GM19468 (cell line): Measurements from ENCODE around the gene SRMS.

Experiments used
- ATAC-seq: cut with Tn5 transposase; IDR thresholded peaks from one replicate; pipeline ENCODE4 v1.9.1; 2021; ENCODE audit warnings: mild to moderate bottlenecking, moderate library complexity, moderate number of reproducible peaks; ENCODE audit not compliant: unreplicated experiment; ENCODE audit errors: extremely low read depth

Gene SRMS

DNA sequence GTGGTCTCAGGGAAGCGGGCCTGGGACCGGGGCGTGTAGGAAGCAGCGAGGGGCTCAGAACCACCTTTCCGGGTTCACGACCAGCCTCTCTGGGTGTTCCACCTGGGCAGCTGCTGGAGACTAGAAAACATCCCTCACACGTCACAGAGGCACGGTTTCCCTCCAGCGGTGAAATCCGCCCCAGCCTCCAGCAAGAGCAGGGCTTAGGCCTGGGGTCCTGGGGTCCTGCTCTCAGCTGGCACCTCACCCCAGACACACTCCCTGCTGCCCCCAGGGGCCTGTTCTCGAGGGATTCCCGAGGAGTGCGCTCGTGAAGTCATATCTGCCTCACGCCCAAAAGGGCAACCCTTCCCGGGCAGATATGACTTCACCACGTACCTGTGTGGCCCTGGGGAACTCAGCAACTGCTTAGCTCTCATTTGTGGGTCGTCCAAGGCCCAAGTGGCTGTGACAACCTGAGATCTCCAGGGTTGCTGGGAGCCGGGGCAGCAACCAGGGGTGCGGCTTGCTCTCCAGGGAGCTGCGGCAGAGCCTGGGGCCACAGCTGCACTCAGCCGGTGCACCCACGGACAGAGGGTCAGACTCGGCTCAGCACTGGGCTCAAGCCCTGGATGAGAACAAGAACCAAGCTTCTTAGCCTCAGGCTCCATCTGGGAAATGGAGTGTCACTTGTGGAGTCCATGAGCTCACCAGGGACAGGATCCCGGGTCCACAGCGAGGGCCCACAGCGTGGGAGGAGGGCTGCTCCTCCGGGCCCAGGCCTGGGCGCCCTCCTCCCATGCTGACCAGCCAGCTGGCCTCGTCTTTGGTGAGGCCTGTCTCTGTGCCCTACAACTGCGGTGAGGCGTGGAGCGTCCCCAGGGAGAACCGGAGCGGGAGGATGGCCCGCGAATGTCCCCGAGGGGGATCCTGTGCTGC lies 7.1 kb upstream of the SRMS start:
- no peak for ATAC-seq

DNA sequence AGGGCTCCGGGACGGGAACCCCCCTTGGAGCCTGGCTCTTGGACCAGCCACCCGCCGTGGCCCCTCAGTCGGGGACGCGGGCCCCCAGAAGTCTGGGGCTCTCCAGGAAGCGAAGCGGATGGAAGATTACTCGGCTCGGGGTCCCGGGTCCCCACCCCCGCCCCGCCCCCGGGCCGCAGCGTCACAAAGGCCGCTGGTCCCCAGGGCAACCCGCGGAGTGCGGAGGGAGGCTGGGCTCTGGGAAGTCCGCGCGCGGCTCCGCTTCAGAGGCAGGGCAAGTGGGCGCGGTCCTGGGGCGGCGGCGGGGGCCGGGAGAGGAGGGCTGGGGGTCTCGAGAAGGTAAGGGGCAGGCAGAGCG lies 6.4 kb upstream of the SRMS start, which contains the start of gene FNDC11:
Gene FNDC11 (plus strand): TSS at position 227 of the 358 bp plus-strand sequence. CDS start 1,505 bp downstream, outside the sequence.
- ATAC-seq: no peak

- ATAC-seq: no peak
Observed at GRCh38 chr20:63553251-63553932, 5.8 kb upstream of the SRMS start.

DNA sequence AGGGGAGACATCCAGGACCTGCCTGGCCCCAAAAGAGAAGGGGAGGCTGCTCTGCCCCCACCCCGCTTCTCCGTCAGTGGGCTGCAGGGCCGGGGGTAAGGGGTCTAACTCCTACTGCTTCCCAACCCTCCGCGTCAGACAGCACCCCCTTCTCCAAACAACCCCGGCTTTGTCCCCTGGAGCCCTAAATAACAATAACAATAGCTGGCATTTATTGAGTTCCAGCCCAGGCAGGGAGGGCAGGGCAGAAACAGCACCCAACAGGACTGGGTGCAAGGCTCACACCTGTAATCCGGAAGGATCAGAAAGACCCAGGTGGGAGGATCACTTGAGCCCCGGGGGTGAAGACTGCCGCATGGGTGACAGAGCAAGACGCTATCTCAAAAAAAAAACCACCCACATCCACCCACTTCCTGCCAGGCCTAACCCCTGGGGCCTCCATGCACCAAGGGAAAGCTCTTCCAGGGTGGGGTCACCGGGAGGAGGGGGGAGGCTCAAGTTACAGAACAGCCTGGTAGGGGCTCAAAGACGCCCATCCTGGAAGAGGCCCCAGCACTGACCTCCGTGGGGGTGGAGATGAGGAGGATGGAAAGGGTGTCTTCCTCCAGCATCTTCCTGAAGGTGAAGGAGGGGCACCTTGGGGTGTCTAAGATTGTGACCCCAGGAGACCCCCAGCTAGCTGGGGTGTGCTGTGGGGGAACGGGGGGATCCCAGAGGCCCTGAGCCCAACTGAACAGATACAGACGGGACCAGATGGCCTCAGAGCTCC lies 5.1 kb upstream of the SRMS start:
- ATAC-seq: no peak

DNA sequence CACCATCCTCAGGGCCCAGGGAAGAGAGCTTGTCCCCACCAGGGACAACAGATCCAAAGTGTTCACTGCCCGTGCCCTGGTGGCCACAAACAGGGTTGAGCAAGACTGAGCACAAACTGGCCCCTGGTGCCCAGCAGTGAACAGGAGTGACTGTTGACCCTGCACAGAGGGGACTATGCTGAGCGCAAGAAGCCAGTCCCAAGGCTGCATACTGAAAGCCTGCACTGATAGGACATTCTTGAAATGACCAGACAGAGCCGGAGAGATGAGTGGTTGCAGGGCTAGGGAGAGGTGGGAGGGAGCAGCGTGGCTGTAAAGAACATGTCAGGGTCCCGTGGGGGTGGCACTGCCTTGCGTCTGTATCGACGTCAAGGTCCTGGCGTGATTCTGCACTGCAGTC lies 3.5 kb upstream of the SRMS start:
- no peak for ATAC-seq

GRCh38 chr20:63549679-63550282 lies 2.2 kb upstream of the SRMS start:
- no peak for ATAC-seq

DNA sequence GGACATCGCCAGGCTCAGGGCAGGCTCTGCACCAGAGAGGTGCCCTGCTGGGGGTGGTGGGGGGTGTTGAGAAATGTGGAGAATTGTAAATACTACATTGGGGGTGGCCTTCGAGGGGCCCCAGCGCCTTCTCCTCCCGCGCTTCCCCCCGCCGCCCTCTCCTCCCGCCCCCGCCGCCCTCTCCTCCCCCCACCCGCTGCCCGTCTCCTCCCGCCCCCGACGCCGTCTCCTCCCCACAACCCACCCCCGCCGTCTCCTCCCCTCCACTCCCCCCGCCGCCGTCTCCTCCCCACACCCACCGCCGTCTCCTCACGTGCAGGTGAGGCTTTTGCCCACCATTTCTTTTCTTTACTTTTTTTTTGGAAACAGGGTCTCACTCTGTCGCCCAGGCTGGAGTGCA lies 1.5 kb upstream of the SRMS start:
- ATAC-seq: no peak

GRCh38 chr20:63548542-63548941 lies 993 bp upstream of the SRMS start:
- ATAC-seq: no peak

GRCh38 chr20:63546956-63547724 lies 409 bp downstream of the SRMS start:
- no peak for ATAC-seq

DNA sequence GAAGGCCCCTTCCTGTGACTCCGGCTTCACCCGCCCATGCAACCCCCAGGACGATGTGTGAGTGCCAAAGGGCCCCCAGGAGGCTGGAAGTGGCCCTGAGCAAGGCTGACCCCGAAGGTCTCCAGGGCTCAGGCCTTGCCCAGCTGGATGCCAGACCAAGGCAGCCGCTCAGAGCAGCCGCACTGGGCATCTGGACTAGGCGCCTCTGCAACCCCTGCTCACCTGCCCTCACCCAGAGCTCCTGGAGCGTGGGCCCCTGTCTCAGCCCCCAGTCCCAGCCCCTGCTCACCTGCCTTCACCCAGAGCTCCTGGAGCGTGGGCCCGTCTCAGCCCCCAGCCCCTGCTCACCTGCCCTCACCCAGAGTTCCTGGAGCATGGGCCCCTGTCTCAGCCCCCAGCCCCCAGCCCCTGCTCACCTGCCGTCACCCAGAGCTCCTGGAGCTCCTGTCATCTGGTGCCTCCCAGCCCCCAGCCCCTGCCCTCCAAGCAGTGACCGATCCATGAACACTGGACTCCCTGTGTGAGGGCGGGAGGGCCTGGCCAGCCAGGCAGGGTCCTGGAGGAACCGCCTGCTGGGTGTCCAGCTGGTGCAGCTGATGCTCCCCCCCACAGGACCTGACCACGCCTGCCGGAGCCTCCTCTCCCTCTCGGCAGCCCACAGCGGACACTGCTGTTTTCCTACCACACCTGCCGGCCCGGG lies 1.1 kb downstream of the SRMS start:
- no peak for ATAC-seq

DNA sequence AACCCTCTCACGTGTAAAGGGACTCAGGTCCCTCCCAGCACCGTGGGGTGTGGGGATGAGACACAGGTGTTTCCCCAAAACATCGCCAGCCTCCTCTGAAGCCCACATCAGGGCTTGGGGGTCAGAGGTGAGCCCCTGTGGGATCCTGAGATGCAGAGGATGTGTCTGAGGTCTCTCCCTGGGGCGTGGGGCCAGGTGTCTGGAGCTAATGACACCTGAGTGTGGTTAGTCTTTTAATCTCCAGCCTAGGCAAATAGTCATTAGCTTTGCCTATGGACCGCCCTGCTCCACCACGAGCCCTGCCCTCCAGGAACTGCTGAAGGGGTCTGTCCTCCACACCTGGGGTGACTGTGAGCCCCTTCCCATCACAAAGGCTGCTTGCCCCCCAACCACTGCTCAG lies 1.7 kb downstream of the SRMS start:
- no peak for ATAC-seq

GRCh38 chr20:63544958-63545516 lies 2.5 kb downstream of the SRMS start:
- ATAC-seq: no peak

DNA sequence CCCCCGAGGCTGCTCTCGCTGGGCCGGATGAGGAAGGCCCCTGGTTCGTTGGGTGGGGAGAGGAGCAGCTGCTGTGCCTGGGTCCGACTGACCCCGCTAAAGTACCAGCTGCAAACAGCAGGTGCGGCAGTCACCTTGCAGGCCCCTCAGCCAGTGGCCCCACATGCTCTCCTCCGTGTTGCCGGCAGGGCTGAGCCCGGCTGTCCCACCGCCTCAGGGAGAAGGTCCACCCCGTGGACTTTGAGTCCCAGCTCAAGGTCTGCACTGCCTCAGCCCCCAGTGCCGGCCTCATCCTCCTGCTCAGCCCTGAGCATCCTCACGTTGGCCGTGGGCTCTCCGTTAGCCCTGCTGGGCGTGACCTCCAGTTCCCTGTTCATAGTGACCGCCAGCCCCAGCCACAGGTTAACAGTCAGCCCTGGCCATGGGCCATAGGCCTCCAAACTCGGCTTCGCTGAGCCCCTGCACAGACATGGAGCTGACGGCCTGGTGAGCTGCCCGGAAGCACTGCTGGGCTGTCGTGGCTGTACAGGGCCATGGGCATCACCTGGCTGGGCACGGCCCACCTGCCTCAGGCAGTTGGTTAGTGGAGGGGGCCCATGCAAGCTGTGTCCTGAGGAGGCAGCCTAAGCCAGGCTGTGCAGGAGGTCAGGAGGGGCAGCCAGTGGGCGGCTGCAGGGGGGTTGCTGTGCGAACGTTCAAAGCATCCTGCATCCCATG lies 3.1 kb downstream of the SRMS start:
- no peak for ATAC-seq

GRCh38 chr20:63543733-63544132 lies 3.8 kb downstream of the SRMS start:
- ATAC-seq: no peak

DNA sequence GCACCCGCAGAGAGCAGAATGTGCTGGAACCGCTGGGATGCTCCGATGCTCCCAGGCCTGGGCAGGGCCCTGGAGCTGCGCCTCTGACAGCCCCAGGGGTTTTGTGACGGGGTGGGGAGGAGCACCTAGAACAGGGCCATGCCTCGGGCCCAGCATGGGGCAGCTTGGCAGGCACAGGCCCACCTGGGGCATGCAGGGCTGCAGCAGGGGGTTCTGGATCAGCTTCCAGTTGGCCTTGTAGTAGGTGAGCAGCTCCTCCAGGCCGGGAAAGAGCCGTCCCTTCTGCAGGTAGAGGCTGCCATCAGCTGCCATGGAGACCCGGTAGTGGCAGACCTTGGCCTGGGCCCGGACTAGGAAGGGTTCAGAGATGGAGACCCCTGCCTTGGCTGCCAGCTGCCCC lies 4.4 kb downstream of the SRMS start:
- no peak for ATAC-seq

DNA sequence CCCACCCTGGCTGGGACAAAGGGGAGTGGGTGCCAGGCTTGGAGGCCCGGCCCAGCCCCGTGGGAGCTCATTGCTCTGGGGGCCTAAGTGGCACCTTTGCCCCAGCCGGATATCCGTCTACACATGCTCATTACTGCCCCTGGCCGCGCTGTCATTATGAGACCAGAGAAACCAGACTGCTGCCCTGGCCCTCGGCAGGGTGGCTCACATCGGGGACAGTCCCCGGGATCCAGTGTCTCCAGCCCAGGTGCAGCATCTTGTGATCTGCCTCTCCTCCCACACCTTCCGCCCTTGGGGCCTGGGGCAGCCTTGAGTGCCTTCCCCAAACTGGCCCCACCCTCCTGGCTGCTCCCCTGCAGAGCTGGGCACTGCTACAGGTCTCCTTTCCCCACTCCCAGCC lies 4.9 kb downstream of the SRMS start:
- ATAC-seq: no peak

GRCh38 chr20:63542031-63542559 lies 5.5 kb downstream of the SRMS start:
- no peak for ATAC-seq

DNA sequence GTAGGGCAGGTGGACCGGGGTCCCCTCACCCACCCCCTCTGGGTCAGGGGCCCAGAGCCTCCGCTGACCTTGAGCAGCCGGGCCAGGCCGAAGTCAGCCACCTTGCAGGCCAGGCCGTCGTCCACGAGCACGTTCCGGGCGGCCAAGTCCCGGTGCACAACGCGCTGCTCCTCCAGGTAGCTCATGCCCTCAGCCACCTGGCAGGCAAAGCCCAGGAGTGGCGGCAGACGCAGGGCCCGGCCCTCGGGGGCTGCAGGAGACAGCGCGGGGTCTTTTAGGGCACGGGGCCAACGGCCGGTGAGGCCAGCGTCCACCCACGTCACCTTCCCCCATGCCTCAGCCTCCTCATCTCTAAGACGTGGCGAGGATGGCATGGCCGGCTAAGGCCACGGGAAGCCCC lies 6.2 kb downstream of the SRMS start:
- ATAC-seq: no peak
